ENCODE measurements around the gene DNAH8.
"Not testable (repeated sequence)": the region's sequence is repeated elsewhere in the genome, so short reads cannot be mapped to it uniquely, and the experiment has no call there.

Gene DNAH8

DNA sequence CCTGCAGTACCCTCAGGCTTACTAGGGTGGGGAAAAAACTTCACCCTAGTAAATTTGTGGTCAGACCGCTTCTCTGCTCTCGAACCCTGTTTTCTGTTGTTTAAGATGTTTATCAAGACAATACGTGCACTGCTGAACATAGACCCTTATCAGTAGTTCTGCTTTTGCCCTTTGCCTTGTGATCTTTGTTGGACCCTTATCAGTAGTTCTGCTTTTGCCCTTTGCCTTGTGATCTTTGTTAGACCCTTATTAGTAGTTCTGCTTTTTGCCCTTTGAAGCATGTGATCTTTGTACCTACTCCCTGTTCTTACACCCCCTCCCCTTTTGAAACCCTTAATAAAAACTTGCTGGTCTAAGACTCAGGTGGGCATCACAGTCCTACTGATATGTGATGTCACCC lies 15.4 kb upstream of the DNAH8 start:
- not testable (repeated sequence) for DNase-seq

DNA sequence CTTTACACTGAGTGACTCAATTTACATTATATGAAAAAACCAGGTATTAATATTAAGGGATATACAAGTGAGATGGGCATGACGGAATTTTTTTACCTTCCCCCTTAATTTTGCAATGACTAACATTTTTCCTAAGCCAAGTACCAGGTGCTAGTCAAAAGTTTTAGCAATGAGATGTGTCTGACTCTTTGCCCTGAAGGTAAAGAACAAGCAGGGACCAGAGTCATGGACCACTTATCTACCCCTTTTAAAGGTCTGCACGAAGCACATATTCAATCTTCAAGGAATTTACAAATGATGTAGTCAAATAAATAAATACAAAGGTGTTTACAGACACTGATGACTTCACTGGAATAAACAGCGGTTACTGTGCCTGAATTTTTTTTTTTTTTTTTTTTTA lies 13.6 kb upstream of the DNAH8 start:
- DNase-seq: no peak

DNA sequence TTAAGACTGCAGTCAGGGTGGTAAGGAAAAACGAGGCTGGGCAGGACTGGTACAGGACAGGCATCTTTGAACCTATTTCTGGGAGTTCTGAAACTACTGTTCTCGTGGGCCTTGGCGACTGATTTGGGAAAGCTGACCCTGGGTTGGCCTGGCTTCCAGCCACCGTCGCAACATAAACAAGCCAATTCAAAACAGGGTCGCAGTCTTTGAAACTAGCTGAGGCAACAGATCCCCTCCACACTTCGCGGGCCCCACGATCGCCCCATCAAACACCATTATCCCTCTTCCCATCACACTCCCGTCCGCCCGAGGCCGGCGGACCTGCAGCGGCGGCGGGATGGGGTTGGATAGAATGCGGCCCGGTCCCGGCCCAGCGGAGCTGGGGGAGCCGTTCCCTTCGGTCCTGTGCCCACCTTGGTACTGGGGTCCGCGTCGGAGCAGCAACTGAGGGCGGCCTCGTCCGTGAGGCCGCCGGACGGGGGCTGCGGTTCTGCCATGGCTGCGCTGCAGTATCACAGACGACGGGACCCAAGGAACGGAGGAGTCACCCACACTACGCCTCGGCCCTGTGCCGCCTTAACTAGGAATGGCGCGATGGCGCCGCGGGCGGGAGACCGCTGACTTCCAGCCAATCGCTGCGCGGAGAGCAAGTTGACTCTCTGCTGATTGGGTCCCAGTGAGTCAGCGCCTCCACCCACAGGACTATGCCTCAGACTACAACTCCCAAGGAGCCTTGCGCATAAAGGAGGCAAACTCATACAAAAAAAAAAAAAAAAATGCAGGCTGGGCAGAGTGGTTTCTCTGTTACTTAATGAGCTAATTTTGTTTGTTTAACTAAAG lies 12.3 kb upstream of the DNAH8 start, which contains the start of gene GLO1:
TSS of gene GLO1 (minus strand) at position 588 of the 840 bp plus-strand sequence. CDS start at position 497, 91 bp downstream.
- peak; percentile 89 to 95 (median 92) for DNase-seq

DNA sequence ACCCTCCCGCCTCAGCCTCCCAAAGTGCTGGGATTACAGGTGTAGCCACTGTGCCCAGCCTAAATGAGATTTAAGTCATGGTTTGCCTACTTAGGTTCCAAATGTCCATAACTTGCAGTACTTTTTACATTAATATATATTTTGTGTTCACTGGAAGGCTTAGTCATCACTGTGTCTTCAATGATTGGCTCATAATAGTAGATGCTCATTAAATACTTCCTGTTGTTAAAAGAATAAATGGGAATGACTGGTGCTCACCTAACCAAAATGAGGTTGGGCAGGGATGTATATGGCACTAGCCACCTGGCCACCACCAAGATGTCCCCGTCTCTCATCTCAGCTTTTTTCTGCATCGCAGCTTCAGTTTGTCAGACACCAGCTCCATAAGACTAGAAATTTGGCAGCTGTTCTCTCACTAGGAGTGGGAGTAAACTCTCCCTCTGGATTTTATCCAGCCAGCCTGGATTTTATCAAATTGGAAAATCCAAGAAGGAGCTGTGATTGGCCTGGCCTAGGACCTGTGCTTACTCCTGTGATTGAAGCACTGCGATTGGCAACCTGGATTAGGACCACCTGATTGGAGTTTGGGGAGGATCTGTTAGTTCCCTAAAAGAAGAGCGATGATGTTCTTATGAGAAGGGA lies 11.0 kb upstream of the DNAH8 start:
- no peak for DNase-seq

DNA sequence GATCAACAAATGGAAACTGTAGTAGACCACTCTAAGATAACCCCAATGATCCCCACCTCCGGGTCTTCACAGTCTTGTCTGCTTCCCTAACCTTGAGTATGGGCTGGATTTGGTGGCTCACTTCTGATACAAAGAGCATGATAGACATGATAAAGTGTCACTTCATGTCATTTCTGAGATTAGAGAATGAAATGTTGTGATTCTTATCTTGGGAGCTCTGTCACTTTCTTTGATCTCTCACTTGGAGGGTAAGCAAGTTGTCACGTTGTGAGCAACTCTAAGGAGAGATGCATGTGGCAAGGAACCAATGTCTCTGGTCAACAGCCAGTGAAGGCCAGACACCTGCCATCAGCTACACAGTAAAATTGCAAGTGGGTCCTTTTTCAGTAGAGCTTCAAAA lies 9.2 kb upstream of the DNAH8 start:
- no peak for DNase-seq

DNA sequence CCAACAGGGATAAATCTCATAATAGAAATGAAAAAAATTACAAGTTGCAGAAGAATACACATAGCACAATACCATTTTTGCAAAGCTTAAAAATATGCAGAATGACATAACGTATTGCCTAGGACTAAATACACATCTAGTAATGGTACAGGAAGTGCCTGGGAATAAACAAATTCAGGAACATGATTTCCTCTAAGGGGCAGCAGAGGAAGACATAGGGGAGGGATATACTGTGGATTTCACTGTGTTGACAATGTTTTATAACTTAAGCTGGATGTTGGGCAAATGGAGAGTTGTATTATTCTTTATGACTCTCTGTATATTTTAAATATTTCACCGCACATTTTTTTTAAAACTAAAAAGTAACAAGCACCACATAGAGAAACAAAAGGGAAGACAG lies 6.6 kb upstream of the DNAH8 start:
- DNase-seq: no peak

DNA sequence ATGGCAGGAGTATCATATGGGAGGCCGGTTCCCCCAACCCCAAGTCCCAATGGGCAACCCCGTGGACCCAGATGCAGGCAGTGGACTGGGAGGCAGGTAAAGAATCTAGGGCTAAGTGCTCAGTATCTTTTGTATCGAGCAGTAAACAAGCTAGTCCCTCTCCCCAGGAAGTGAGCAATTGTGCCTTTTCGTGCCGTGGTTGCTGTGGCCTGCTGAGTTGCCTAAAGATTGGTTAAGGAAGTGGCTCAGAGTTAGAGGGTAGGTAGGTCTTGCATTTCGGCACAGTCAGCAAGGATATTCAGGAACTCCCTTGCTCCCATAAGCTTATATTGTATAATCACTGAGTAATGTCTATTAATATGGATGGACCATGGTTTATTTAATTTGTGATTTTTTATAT lies 1.3 kb upstream of the DNAH8 start:
- no peak for DNase-seq

DNA sequence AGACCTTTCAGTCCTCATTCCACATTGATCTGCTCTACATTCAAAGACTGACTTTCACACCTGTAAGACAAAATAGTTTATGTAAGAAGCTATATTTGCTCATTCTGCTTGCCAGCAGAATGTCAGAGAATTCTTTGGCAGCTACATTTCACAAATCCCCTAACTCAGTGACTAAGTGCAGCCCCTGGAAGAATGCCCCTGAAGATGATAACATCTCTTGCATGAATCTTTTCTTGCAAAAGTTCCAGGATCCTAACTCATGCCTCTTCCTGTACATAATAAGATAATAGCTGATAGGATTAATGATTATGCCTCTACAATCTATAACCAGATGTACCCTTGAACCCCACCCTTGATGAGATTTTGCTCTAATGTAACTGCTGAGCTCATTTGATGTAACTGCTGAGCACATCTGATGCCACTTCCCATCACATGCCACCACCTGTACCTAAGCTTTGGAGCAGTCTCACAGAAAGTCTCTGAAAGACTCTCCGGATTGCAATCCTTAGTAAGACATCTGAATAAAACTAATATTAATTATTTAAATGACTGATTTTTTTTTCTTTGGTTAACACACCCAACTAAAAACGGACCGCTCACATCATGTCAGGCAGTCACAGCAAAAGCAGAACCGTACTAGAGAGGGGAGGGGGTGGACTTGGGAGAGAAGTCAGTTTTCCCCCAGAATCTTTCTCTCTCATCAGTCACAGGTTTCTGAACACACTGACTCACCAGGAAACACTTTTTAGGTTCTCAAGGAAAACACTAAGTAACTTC lies 684 bp upstream of the DNAH8 start:
- no peak for DNase-seq

DNA sequence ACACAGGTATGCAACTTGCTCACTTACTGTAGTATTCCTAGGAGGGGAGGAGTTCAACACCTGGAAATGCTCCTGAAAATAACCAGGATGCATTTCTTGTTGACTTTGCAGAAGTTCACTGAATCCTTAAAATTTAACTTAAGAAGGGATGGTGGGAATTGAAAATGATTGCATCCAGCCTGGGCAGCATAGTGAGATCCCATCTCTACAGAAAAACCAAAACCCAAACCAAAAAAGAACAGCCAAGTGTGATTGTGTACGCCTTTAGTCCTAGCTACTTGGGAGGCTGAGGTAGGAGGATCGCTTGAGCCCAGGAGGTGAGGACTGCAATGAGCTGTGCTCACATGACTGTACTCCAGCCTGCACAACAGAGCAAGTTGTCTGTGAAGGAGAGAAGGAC lies 1.7 kb downstream of the DNAH8 start:
- DNase-seq: no peak

DNA sequence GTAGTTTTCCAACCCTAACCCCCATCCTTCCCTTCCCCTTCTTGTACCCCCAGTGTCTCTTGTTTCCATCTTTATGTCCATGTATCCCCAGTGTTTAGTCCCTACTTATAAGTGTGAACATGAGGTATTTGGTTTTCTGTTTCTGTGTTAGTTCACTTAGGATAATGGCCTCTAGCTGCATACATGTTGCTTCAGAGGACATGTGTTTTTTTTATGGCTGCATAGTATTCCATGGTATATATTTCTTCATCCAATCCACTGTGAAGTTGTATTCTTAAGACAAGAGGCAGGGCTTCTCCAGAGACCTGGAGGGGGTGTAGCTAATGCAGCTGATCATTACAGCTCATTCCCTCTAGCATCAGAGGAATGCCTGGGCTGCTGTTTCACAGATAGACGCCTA lies 4.2 kb downstream of the DNAH8 start:
- DNase-seq: no peak

DNA sequence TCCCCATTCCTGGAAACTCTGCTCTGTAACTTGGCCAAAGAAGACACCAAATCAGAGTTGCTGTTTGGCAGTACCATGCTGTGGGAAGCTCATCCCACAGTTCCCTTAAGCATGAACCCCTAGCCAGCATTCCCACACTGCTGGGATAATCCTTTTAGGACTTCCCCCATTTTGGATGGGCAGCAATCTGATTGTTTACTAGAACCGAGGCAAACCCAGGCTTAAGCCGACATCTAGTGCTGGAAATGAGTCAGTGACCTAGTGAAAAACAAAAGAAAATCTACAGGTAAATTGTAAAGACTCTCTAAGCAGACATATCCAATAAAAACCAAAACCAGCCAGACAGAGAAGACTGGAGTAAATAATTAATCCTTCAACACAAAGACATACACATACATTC lies 5.2 kb downstream of the DNAH8 start:
- DNase-seq: no peak

DNA sequence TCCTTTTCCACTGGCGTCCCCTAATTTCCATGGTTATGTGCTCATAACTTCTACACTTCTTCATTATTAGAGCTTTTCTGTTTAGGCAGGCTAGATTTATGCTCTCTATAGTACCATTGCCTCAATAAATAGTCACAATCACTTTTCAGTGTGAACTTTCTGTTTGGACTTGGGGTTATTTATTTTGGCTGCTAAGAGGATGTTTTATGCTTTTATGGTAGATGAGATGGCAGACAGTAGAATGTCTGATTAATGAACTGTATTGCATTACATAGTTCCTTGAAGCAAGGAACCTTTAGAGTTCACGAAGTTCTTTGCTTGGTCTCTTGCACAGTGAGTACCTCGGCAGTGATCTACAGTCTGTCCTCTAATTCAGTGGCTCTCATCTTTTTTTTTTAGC lies 6.9 kb downstream of the DNAH8 start:
- no peak for DNase-seq

DNA sequence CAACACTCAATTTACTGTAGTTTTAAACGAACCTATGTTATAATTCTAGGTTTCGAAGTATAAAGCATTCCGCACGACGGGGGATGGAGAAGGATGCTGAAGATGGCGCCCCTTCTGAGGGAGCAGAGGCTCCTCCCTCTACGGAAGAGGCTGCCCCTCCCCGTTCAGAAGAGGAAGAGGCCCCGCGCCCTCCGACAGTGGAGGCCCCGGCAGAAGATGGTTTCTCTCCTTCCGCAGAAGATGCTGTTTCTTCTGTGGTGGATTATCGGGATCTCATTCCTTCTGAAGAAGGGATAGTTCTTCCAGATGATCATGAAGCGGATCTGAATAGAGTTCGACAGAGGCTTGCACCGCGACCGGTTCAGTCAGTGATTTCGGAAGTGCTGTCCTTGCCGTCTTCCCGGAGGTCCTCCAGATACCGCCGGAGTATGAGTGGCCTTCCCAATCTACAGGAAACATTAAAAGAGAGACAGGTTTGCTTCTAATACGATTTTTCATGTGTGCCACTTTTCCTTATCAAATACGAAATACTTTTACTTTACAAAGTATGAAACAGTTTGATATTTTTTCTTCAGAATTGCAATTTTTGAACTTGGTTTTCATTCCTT lies 7.7 kb downstream of the DNAH8 start:
- DNase-seq: no peak

DNA sequence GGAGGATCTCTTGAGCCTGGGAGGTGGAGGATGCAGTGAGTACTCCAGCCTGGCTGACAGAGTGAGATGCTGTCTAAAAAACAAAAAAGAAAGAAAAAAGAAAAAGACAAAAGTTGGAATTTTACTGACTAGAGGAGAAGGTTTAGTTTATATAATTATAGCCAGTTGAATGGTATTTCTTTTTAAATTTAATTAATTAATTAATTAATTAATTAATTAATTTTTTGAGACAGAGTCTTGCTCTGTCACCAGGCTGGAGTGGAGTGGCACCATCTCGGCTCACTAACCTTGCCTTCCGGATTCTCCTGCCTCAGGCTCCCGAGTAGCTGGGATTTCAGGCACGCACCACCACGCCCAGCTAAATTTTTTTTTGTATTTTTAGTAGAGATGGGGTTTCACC lies 8.7 kb downstream of the DNAH8 start:
- no peak for DNase-seq

DNA sequence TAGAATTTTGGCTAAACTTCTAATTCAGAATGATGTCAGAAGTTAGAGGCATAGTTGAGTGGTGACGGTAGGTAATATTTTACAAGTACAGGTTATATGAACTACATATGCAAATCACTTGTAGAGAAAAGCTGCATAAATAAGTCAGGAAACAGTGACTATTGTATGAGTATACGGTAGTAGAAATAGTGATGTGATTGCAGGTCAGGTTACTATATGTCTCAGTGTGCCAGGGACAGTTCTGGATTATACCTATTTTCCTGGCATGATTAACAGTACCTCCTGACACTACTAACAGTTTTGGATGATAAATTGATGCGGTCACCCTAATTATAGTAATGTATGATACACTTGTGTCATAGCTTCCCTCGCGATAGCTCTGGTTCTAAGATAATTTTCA lies 9.2 kb downstream of the DNAH8 start:
- DNase-seq: no peak

DNA sequence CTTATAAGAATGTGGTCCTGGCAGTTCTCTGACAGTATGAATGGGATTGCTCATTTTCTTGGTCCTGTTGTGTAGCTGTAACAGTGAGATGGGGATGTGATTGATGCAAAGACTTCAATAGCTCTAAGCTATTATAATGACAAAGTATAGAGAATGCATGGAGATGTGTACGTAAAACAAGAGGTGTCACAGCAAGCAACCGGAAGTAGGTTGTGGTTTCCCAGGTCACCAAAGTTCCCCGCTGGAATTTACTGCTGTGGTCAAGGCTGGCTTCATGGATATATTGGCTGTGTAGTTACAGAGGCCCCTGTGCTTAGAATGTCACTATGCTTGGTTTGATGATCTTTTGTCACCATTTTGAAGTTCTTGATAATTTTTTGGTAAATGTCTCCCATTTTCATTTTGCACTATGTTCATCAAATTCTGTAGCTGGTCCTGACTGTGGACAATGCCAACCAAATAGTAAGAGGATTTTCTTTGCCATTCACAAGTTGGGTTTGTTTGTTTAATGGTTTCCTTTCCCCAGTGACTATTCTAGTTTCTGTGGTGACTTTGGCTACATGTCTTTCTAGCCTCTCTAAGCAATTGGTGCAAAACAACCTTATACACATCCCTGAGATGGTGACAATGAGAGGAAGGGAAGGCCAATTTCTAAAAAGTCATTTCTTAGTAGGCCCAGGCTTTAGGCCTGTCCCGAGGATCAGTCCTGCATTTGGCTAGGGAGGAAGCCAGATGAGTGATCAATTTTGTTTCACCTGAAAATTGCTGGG lies 10.5 kb downstream of the DNAH8 start:
- no peak for DNase-seq

DNA sequence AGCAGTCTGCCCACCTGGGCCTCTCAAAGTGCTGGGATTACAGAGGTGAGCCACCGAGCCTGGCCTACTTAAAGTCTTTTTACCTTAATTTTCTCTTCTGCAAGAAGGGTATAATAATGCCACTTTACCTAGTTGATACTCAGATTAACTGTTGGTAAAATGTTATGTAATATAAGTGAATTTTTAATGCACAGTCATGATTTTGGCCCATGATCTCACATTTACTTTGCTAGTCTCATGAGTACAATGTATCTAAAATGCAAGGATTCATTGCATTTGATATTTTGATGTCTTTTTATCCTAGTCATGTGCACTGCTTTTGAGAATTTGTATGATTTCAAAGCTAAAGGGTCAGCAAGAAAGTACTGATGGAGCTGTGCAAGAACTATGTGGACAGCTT lies 13.1 kb downstream of the DNAH8 start:
- DNase-seq: no peak

DNA sequence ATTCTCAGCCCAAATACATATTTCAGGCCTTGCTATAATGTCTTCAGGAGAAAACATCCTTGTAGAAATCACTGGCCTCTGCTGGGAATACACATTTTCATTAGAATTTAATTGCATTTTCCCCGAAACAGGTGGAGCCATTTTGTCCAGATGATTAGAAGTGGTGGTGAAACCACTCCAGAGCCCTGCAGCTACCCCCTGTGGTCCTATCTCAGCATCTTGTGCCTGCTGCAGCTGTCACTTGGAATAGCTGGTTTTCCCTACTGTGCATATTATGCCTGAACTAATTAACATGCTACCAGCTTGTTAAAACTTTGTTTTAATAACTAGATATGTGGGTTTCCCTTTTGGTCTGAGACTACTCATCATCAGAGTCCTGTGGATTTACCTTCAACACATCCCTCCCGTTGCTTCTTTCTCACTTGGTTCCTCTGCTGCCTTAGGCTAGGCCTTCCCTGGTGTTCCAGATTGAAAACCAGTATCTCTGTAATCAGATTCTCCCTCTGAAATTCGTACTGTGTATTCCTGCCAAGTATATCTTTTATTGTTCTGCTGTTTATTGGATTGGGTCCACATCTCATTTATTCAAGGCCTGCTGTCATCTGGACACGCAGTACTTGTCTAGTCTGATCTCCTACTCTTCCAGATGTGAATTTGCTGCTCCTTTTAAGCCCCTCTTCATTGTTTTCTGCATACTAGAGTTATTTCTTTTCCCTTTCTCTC lies 15.2 kb downstream of the DNAH8 start:
- no peak for DNase-seq

DNA sequence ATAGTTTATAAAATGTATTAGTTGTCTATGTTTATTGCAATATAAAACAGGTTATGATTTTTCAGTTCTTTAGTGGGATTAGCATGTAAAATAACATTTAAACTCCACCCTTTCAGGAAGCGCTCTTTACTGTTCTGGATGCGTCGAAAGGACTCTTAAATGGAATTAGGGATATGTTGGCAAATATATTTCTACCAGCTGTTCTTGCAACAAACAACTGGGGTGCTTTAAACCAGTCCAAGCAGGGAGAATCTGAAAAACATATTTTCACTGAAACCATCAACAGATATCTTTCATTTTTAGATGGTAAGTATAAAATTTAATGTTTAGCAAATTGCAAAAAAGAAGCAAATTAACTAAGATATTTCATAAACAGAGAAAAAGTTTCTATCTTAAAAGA lies 21.8 kb downstream of the DNAH8 start:
- DNase-seq: no peak

DNA sequence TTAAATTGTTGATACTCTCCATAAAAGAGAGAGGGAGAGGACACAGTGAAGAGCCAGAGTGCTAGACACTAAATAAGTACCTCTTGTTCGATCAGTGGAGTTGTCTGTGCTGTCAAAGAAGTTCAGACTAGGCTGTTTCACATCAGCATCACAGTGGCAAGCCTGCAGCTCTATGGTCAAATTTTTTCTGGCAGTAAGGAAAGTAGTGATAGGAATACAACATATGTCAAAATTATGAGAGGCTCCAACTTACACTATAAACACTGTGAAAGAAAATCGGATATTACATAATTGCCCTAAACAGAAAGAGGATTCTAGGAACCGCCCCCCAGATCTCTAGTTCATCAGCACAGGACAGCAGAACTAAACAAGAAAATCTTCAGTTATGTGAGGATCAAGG lies 23.1 kb downstream of the DNAH8 start:
- no peak for DNase-seq

DNA sequence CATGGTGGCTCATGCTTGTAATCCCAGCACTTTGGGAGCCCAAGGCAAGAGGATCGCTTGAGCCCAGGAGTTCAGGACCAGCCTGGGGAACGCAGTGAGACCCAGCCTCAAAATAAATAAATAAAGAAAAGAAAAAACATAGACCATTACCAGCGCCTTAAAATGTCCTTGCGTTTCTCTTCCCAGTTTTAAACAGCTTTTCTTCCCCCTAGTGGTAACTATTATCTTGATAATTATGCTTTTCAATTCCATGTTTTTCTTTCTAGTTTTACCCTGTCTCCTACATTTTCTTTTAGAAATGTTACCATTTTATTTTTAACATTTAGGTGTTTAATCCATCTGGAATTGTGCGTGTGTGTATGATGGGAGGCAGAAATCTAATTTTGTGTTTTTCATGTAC lies 24.4 kb downstream of the DNAH8 start:
- DNase-seq: no peak

DNA sequence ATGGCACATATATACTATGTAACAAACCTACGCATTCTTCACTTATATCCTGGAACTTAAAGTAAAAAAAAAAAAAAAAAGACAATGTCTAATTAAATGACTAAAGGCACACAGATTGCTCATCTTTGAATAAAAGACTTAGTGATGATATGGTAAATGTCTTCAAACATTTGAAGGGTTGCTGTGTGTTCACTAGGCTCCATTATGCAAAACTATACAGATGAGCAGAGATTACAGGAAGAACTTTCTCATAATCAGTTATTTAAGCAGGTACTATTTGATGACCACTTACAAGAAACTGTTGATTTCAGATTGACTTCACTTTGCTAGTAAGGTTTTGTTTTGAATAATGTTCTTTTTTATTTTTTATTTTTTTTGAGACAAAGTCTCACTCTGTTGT lies 34.4 kb downstream of the DNAH8 start:
- DNase-seq: no peak
